Gastroesophageal sphincter (tissue), 4 donors: ENCODE data around the gene ACADVL. TPM values are rescaled to one million over a fixed set of nuclear protein-coding genes. Genes with fewer than 3 reads are reported as not detected.

Experiments
- ATAC-seq: fragments of 150-250 bp; one replicate; pipeline ENCODE4 v1.9.1; 2016; ENCODE audit warnings: mild to moderate bottlenecking, moderate library complexity
- H3K27ac ChIP-seq, 4 donors: fragments of 200-600 bp; sonication (generic) in 3 of 4; 1 replicate in 3 of 4; 2 replicates in 1 of 4; pipeline ENCODE4 v1.5.1; 2016 to 2019
- H3K27me3 ChIP-seq: fragments of 200-600 bp; sonication (generic); one replicate; pipeline ENCODE4 v1.5.1; 2019
- H3K36me3 ChIP-seq, 2 donors: fragments of 200-600 bp; sonication (generic); one replicate each; pipeline ENCODE4 v1.5.1; 2019; ENCODE audit warnings: control low read depth in 1 of 2
- H3K4me1 ChIP-seq, 3 donors: fragments of 200-600 bp; sonication (generic); 1 replicate in 2 of 3; 2 replicates in 1 of 3; pipeline ENCODE4 v1.5.1; 2016 to 2019; ENCODE audit warnings: control low read depth in 2 of 3
- H3K4me3 ChIP-seq, 2 donors: fragments of 200-600 bp; sonication (generic); one replicate each; pipeline ENCODE4 v1.5.1; 2019; ENCODE audit warnings: mild to moderate bottlenecking in 1 of 2, moderate library complexity in 1 of 2
- H3K9me3 ChIP-seq, 3 donors: fragments of 200-600 bp; sonication (generic); one replicate each; pipeline ENCODE4 v1.5.1; 2017 to 2019; ENCODE audit warnings: control low read depth in 2 of 3
- EP300 ChIP-seq: sonication (generic); formaldehyde crosslinking; IDR thresholded peaks from one replicate; pipeline ENCODE4 v1.6.1; 2017; ENCODE audit warnings: antibody characterized with exemption, mild to moderate bottlenecking
- POLR2A ChIP-seq, 2 donors: fragments of 450-650 bp; IDR thresholded peaks; one replicate each; pipeline ENCODE4 v1.6.1; 2017; ENCODE audit warnings: antibody characterized with exemption in 2 of 2, mild to moderate bottlenecking in 2 of 2, moderate library complexity in 1 of 2
- POLR2AphosphoS5 ChIP-seq: sonication (generic); formaldehyde crosslinking; IDR thresholded peaks from one replicate; pipeline ENCODE4 v1.6.1; 2017; ENCODE audit warnings: antibody characterized with exemption
- WGBS, 2 donors: methylation state at CpG; one replicate each; pipeline ENCODE4 v1.1.5; 2018; ENCODE audit warnings: low coverage in 1 of 2; 5-methylcytosine and 5-hydroxymethylcytosine counted together
- total RNA-seq, 4 donors: library from RNA; depleted of rRNA; stranded (reverse); fragments of >200 nt; gene quantifications; one replicate each; pipeline ENCODE4 v1.1.0, GENCODE V29; 2016
- TF ChIP-seq, protein P1 (sequence below), 4 experiments: fragments of 200-600 bp in 2 of 4; fragments of 450-650 bp in 2 of 4; sonication (generic) in 1 of 4; IDR thresholded peaks; one replicate each; pipeline ENCODE4 v1.5.1; 2017 to 2019; ENCODE audit warnings: antibody characterized with exemption in 4 of 4, mild to moderate bottlenecking in 2 of 4, moderate library complexity in 2 of 4

The ACADVL gene
- total RNA-seq, 4 donors from 2014 or later: 331 to 508 (median 475) TPM

DNA sequence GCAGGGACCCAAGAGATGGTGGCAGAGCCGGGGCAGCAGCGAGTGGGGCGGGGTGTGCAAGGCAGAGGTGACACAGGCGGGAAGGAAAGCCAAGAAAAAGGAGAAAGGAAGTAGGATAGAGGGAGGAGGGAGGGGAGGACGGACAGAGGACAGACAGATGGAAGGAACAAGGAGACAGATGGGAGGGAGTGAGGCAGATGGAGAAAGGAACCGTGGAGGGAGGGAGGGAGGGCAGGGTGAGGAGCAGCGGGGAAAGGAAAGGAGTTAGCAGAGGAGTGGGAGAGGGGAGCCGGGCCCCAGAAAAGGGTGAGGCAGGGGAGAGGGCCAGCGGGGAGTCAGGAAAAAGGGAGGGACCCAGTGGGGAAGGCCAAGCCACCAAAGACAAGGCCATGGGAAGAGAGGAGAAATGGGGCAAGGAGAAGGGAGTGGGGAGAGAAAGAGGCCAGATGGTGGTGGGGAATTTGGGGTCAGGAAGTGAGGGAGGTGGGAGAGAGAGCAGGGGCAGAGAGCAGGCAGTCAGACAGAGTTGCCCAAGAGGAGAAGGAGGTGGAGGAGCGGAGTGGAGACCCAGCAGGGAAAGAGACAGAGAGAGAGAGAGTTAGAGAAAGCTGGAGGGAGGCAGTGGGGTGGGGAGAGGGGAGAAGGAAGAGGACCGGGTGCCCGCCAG is 27.3 kb upstream of the ACADVL start:
- Histone ChIP-seq H3K9me3 (no peaks in the 10 kb centered on the region), H3K4me3 (no peak overlapping the region), H3K27me3 (no peaks in the 10 kb centered on the region), H3K36me3 (peaks cover 0 to 75% of the 10 kb centered on the region in 2 donors), H3K27ac (no peak overlapping the region), H3K4me1 (no peaks in the 10 kb centered on the region)
- no peak for ATAC-seq
- 64 to 80% methylated on average over 6 to 12 of the region's 12 CpGs for WGBS, 2 donors
- TF ChIP-seq POLR2A (IDR thresholded peaks at IDR 0.05) (no peak), POLR2AphosphoS5 (no peak), EP300 (no peak)
- TF ChIP-seq, protein P1, sequence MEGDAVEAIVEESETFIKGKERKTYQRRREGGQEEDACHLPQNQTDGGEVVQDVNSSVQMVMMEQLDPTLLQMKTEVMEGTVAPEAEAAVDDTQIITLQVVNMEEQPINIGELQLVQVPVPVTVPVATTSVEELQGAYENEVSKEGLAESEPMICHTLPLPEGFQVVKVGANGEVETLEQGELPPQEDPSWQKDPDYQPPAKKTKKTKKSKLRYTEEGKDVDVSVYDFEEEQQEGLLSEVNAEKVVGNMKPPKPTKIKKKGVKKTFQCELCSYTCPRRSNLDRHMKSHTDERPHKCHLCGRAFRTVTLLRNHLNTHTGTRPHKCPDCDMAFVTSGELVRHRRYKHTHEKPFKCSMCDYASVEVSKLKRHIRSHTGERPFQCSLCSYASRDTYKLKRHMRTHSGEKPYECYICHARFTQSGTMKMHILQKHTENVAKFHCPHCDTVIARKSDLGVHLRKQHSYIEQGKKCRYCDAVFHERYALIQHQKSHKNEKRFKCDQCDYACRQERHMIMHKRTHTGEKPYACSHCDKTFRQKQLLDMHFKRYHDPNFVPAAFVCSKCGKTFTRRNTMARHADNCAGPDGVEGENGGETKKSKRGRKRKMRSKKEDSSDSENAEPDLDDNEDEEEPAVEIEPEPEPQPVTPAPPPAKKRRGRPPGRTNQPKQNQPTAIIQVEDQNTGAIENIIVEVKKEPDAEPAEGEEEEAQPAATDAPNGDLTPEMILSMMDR (IDR thresholded peaks at IDR 0.05): no peak

DNA sequence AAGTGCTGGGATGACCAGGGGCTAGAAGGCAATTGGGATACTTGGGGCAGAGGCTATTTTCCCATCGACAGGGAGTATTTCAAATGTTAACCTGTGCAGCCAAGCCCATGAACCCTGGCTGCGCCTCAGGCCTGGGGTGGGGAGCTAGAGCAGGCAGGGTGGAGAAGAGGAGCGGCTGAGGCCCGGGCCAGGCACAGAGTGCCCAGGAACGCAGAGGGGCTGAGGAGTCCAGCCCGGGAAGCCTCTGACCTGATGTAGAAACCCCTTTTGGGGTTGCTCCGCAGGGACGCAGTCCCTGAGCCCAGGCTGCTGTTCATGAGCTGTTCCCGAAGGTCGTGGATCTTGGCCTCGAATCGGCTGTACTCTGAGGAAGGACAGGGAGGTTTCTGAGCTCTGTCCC is 23.8 kb upstream of the ACADVL start:
- Histone ChIP-seq H3K36me3 (peaks cover 0 to 85% of the 10 kb centered on the region in 2 donors), H3K9me3 (no peaks in the 10 kb centered on the region), H3K4me1 (no peaks in the 10 kb centered on the region), H3K27me3 (no peaks in the 10 kb centered on the region), H3K27ac (no peak overlapping the region), H3K4me3 (no peak overlapping the region)
- ATAC-seq: no peak
- TF ChIP-seq POLR2AphosphoS5 (no peak), POLR2A (IDR thresholded peaks at IDR 0.05) (no peak), EP300 (no peak)
- TF ChIP-seq, protein P1 (IDR thresholded peaks at IDR 0.05): no peak
- WGBS, 2 donors: 60% methylated on average over 1 of the region's 12 CpGs; no CpG with 5 or more reads in 1 of the 2 donors

DNA sequence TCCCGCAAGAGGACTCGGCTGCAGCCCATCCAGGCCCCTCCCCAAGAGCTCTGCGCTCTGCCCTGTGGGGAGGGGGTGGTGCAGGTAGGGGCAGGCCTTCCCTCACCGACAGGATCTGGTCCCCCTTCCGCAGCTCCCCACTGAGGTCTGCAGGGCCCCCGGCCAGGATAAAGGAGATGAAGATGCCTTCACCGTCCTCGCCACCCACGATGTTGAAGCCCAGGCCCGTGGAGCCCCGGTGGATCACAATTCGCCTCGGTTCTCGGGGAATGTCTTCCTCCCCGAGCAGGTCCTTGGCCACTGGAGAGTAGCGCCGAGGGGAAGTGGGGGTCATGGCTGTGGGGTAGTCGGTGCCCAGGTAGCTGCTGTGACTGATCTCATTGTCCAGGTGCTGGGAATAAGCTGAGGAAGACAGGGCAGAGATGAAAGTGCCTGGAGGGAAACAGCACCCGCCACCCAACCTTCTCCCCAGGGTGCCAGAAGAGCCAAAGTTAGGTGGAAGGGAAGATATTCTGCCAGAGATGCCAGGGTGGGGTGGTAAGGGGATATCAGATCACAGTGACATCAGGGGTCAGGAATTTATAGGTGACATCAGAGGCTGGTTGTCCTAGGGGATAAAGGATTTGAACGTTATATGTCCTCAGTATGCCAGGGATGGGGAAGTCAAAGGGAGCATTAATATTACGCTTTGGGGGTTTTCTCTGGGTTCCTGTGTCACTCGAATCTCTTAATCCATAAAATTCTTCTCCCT is 22.9 kb upstream of the ACADVL start:
- H3K4me3 ChIP-seq: no peak overlapping the region
- H3K27ac ChIP-seq: no peak overlapping the region
- no peak for ATAC-seq
- H3K36me3 ChIP-seq: peaks cover 0 to 85% of the 10 kb centered on the region in 2 donors
- 82 to 84% methylated on average over 3 to 4 of the region's 22 CpGs for WGBS, 2 donors
- no peaks in the 10 kb centered on the region for H3K27me3 ChIP-seq
- no peaks in the 10 kb centered on the region for H3K4me1 ChIP-seq
- no peaks in the 10 kb centered on the region for H3K9me3 ChIP-seq
- no peak for TF ChIP-seq EP300
- TF ChIP-seq POLR2AphosphoS5: no peak
- TF ChIP-seq, protein P1 (IDR thresholded peaks at IDR 0.05): no peak
- no peak for TF ChIP-seq POLR2A (IDR thresholded peaks at IDR 0.05)

DNA sequence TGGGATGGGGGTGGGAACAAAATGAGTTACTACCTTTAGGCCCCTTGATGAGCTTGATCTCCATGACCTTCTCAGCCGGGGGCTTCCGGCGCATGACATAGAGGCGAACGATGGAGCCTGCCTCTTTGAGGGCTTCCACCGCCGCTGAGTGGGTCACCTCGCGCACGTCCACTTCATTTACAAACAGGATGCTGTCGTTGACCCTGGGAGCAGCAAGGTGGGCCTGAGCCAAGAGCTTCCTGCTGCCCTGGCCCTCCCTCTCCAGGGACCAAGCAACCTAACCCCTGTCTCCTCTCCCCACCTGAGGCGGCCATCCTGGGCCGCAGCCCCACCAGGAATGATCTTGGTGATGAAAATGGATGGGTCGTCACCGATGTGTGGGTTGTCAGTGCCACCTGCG is 16.3 kb upstream of the ACADVL start:
- H3K27ac ChIP-seq: peak overlapping the region in 1 of 4 donors; percentile 84
- no peak for ATAC-seq
- no peaks in the 10 kb centered on the region for H3K9me3 ChIP-seq
- peaks cover 0 to 48% (median 3%) of the 10 kb centered on the region in 3 donors for H3K4me1 ChIP-seq
- WGBS, 2 donors: 94% methylated on average over 3 of the region's 16 CpGs; no CpG with 5 or more reads in 1 of the 2 donors
- no peak overlapping the region for H3K4me3 ChIP-seq
- H3K27me3 ChIP-seq: no peaks in the 10 kb centered on the region
- TF ChIP-seq EP300 (no peak), POLR2A (IDR thresholded peaks at IDR 0.05) (no peak), POLR2AphosphoS5 (no peak)
- TF ChIP-seq, protein P1 (IDR thresholded peaks at IDR 0.05): no peak
- H3K36me3 ChIP-seq: peaks cover 0 to 49% of the 10 kb centered on the region in 2 donors
